HEK293T (cell line): ENCODE measurements around the gene MZB1.

ENCODE experiments used
- ARNT ChIP-seq: fragments of 450-650 bp; IDR thresholded peaks from 2 replicates; pipeline ENCODE4 v1.6.1; 2017; ENCODE audit warnings: mild to moderate bottlenecking
- BHLHE40 ChIP-seq: fragments of 450-650 bp; IDR thresholded peaks from 2 replicates; pipeline ENCODE4 v1.6.1; 2016; ENCODE audit warnings: mild to moderate bottlenecking, moderate library complexity, borderline replicate concordance
- CTBP1 ChIP-seq: fragments of 450-650 bp; IDR thresholded peaks from 2 replicates; pipeline ENCODE4 v1.6.1; 2016; ENCODE audit warnings: borderline replicate concordance
- ELF4 ChIP-seq: fragments of 450-650 bp; IDR thresholded peaks from 2 replicates; pipeline ENCODE4 v1.6.1; 2017; ENCODE audit warnings: antibody characterized with exemption
- FOXA1 ChIP-seq: fragments of 450-650 bp; IDR thresholded peaks from 2 replicates; pipeline ENCODE4 v1.6.1; 2016; ENCODE audit warnings: mild to moderate bottlenecking
- FOXK2 ChIP-seq: fragments of 450-650 bp; IDR thresholded peaks from 2 replicates; pipeline ENCODE4 v1.6.1; 2016; ENCODE audit warnings: mild to moderate bottlenecking
- FOXM1 ChIP-seq: fragments of 450-650 bp; IDR thresholded peaks from 2 replicates; pipeline ENCODE4 v1.6.1; 2017; ENCODE audit warnings: mild to moderate bottlenecking, borderline replicate concordance
- HDGF ChIP-seq: fragments of 450-650 bp; IDR thresholded peaks from 2 replicates; pipeline ENCODE4 v1.6.1; 2017; ENCODE audit warnings: antibody characterized with exemption, borderline replicate concordance
- LEF1 ChIP-seq: fragments of 450-650 bp; IDR thresholded peaks from 2 replicates; pipeline ENCODE4 v1.6.1; 2017; ENCODE audit warnings: mild to moderate bottlenecking, borderline replicate concordance
- PKNOX1 ChIP-seq: fragments of 450-650 bp; IDR thresholded peaks from 2 replicates; pipeline ENCODE4 v1.6.1; 2016
- SP1 ChIP-seq: fragments of 450-650 bp; IDR thresholded peaks from 2 replicates; pipeline ENCODE4 v1.6.1; 2017
- SUZ12 ChIP-seq: fragments of 450-650 bp; IDR thresholded peaks from 2 replicates; pipeline ENCODE4 v1.6.1; 2016; ENCODE audit warnings: mild to moderate bottlenecking
- TARDBP ChIP-seq: fragments of 450-650 bp; IDR thresholded peaks from 2 replicates; pipeline ENCODE4 v1.6.1; 2016
- ZNF384 ChIP-seq: fragments of 450-650 bp; IDR thresholded peaks from 2 replicates; pipeline ENCODE4 v1.6.1; 2016

GRCh38 chr5:139431706-139432105, 42.0 kb upstream of the MZB1 start:
- TF ChIP-seq BHLHE40, result no peak
- TF ChIP-seq SUZ12, result no peak
- TF ChIP-seq ZNF384, result no peak
- TF ChIP-seq SP1, result no peak
- no peak for TF ChIP-seq HDGF
- TF ChIP-seq LEF1, result no peak
- TF ChIP-seq ELF4, result no peak
- no peak for TF ChIP-seq PKNOX1
- TF ChIP-seq TARDBP, result no peak
- TF ChIP-seq FOXK2, result no peak
- TF ChIP-seq FOXA1, result no peak
- TF ChIP-seq FOXM1, result no peak
- TF ChIP-seq CTBP1, result no peak
- TF ChIP-seq ARNT, result no peak
